Gastrocnemius medialis (tissue), 4 donors: Measurements from ENCODE around the gene SYTL1. TPM values are rescaled to one million over a fixed set of nuclear protein-coding genes. Genes with fewer than 3 reads are reported as not detected.
A peak's percentile ranks its signal among the peaks of the same experiment; 100 is the strongest.

Experiments
- ATAC-seq, 2 donors: fragments of 150-250 bp; one replicate each; pipeline ENCODE4 v1.9.1; 2016
- DNase-seq, 2 donors: peaks; one replicate each; pipeline ENCODE4 v3.0.0-alpha.2; 2019
- H3K27ac ChIP-seq, 4 donors: fragments of 200-600 bp; sonication (generic); 1 replicate in 1 of 4; 2 replicates in 3 of 4; pipeline ENCODE4 v1.5.1; 2016 to 2018; ENCODE audit warnings: mild to moderate bottlenecking in 2 of 4, moderate library complexity in 1 of 4
- H3K27me3 ChIP-seq, 3 donors: fragments of 200-600 bp; sonication (generic) in 2 of 3; 1 replicate in 1 of 3; 2 replicates in 2 of 3; pipeline versions ENCODE4 v1.5.1 to v1.6.0; 2016 to 2019; ENCODE audit warnings: mild to moderate bottlenecking in 1 of 3, moderate library complexity in 1 of 3
- H3K36me3 ChIP-seq, 2 donors: fragments of 200-600 bp; sonication (generic) in 1 of 2; one replicate each; pipeline ENCODE4 v1.5.1; 2017 to 2018
- H3K4me1 ChIP-seq, 2 donors: fragments of 200-600 bp; sonication (generic) in 1 of 2; one replicate each; pipeline ENCODE4 v1.5.1; 2016 to 2017; ENCODE audit warnings: mild to moderate bottlenecking in 2 of 2
- H3K4me3 ChIP-seq, 4 donors: fragments of 200-600 bp; sonication (generic) in 3 of 4; 1 replicate in 1 of 4; 2 replicates in 3 of 4; pipeline ENCODE4 v1.5.1; 2016 to 2019; ENCODE audit warnings: mild to moderate bottlenecking in 2 of 4
- H3K9me3 ChIP-seq, 3 donors: fragments of 200-600 bp; sonication (generic) in 2 of 3; 1 replicate in 1 of 3; 2 replicates in 2 of 3; pipeline ENCODE4 v1.5.1; 2016 to 2019
- POLR2A ChIP-seq, 2 donors: fragments of 450-650 bp; IDR thresholded peaks; one replicate each; pipeline ENCODE4 v1.6.1; 2017; ENCODE audit warnings: antibody characterized with exemption in 2 of 2, mild to moderate bottlenecking in 2 of 2, moderate library complexity in 2 of 2
- in situ Hi-C, 4 donors: fragments of 200-750 bp; cut with MboI; loops; one replicate each; pipeline versions ENCODE4 v1.15.0 to v1.8.0; 2017; ENCODE audit warnings: low sequenced_read_pairs in 4 of 4
- intact Hi-C: fragments of 100-400 bp; cut with DNase I; formaldehyde crosslinking; loops from one replicate; pipeline ENCODE4 v1.15.1; 2023; ENCODE audit warnings: low total_unique reads
- total RNA-seq, 4 donors: library from RNA; depleted of rRNA; stranded (reverse); fragments of >200 nt; gene quantifications; one replicate each; pipeline versions ENCODE4 v1.1.0 to v1.2.3, GENCODE V29; 2016
- TF ChIP-seq, protein P1 (sequence below), 5 experiments: fragments of 450-650 bp in 3 of 5; fragments of 200-600 bp in 2 of 5; sonication (generic) in 2 of 5; IDR thresholded peaks in 4 of 5; conservative IDR thresholded peaks in 1 of 5; 1 replicate in 4 of 5; 2 replicates in 1 of 5; pipeline ENCODE4 v1.5.1; 2016 to 2019; ENCODE audit warnings: antibody characterized with exemption in 5 of 5, mild to moderate bottlenecking in 3 of 5, moderate library complexity in 3 of 5

The SYTL1 gene
- total RNA-seq, 4 donors from 2014 or later: 0.66 TPM; not detected in 3

DNA sequence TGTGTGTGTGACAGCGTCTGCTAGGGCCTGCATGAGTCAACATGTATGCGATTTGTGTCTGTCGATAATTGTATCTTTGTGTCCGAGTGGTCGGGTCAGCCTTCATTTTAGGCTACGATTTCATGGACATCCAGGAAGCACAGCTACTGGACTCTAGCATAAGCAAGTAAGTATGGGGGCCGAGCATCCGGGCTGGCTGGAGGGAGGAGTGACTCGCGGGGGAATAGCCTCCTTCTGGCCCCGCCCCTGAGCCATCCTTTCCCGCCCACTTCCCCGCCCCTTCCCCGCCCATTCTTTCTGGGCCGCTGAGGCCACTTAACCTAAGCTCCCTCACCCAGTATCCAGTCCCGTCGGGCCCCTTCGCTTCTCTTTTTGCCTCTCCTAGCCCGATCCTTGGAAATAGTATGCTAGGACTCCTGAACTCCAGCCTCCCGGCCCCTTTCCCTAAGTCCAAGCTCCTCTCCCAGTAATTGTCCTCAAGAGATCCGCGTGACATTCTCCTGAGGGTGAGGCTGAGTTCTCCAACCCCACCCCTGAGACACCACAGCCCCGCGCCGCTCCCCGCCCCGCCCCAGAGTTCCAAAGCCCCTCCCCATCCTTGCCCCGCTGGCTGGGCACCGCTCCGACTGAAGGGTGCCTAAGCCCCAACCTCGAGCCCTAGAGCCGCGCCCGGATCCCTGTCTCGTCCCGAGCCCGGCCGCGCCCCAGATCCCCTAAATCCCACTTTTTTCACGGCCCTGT lies 23.7 kb downstream of the SYTL1 start:
- Histone ChIP-seq H3K4me3 (peak overlapping the region; percentile 71 to 95 (median 77)), H3K9me3 (no peaks in the 10 kb centered on the region), H3K27ac (peak overlapping the region; percentile 91 to 99 (median 96)), H3K27me3 (no peaks in the 10 kb centered on the region), H3K36me3 (peaks cover 0 to 28% of the 10 kb centered on the region in 2 donors), H3K4me1 (peaks cover 22 to 23% of the 10 kb centered on the region in 2 donors)
- in situ Hi-C loops (no loop called here), intact Hi-C loops (loop anchor here (1.0 to 2.0 kb wide), 5 partner anchors 23 to 131 kb away; partner anchors contain the start of genes GPR3, TMEM222 and WDTC1)
- peak; percentile 79 to 80 for ATAC-seq
- TF ChIP-seq, protein P1, sequence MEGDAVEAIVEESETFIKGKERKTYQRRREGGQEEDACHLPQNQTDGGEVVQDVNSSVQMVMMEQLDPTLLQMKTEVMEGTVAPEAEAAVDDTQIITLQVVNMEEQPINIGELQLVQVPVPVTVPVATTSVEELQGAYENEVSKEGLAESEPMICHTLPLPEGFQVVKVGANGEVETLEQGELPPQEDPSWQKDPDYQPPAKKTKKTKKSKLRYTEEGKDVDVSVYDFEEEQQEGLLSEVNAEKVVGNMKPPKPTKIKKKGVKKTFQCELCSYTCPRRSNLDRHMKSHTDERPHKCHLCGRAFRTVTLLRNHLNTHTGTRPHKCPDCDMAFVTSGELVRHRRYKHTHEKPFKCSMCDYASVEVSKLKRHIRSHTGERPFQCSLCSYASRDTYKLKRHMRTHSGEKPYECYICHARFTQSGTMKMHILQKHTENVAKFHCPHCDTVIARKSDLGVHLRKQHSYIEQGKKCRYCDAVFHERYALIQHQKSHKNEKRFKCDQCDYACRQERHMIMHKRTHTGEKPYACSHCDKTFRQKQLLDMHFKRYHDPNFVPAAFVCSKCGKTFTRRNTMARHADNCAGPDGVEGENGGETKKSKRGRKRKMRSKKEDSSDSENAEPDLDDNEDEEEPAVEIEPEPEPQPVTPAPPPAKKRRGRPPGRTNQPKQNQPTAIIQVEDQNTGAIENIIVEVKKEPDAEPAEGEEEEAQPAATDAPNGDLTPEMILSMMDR (IDR thresholded peaks at IDR 0.05 in 4 of 5, conservative IDR thresholded peaks at IDR 0.05 in 1 of 5): no peak
- TF ChIP-seq POLR2A (IDR thresholded peaks at IDR 0.05): peak; percentile 57 to 64
- DNase-seq: peak; percentile 82 to 88

DNA sequence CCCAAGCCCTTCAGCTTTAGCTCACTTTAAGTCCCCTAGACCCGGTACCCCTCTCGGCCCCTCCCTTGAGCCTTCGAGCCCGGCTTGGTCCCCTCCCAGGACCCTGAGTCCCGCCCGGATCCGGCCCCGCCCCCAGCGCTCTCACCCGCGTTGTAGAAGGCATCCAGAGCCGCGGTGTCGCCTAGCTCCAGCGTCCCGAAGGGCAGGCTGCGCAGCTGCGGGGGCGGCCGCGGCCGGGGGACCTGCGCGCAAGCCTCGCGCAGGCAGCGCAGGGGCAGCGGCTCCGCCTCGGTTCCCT lies 24.2 kb downstream of the SYTL1 start:
- Histone ChIP-seq H3K9me3 (no peaks in the 10 kb centered on the region), H3K4me1 (peaks cover 22 to 23% of the 10 kb centered on the region in 2 donors), H3K27ac (peak overlapping the region; percentile 91 to 99 (median 96)), H3K36me3 (peaks cover 0 to 24% of the 10 kb centered on the region in 2 donors), H3K27me3 (no peaks in the 10 kb centered on the region), H3K4me3 (peak overlapping the region; percentile 71 to 95 (median 77))
- in situ Hi-C loops (no loop called here), intact Hi-C loops (loop anchor here (2.0 kb wide), 2 partner anchors 23 to 65 kb away; no protein-coding TSS in a partner anchor)
- TF ChIP-seq POLR2A (IDR thresholded peaks at IDR 0.05): no peak
- TF ChIP-seq, protein P1 (IDR thresholded peaks at IDR 0.05 in 4 of 5, conservative IDR thresholded peaks at IDR 0.05 in 1 of 5): no peak
- ATAC-seq (peak; percentile 54 to 61), DNase-seq (peak; percentile 58 to 74)

DNA sequence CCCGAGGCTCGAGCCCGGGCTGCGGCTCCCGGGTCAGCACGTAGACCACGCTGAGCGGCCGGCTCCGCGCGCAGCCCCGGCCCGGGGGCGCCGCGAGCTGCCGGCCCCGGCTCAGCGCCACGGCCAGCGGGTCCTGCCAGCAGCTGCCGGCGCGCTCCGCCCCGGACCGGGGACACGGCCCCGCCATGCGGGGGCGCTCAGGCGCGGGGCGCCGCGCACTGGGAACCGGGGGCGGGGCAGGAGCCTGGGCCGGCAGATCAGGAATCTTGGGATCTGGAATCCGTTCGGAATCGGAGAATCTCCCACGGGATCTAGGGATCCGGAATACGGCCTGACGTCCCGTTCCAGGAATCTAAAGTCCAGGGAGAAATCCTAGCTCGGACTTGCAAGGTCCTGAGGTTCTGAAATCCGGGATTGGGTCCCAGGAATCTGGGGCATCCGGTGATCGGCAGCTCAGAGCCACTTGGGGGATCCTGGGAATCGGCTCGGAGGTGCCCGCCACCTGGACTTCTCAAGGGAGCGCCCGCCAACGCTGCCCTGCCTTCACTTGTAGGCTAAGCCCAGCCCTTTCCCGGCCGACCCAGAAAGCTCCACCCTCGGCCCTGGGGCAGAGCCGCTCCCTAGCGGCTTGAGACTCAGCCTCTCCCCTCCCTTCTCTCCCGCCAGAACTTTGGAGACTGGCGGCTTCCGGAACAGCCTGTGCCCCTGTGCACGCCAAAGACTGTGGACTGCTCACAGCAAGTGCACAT lies 24.8 kb downstream of the SYTL1 start, which contains the start of gene MAP3K6:
TSS of gene MAP3K6 (minus strand) at position 551 of the 749 bp plus-strand sequence. CDS start at position 187, 364 bp downstream.
- Histone ChIP-seq H3K4me1 (peaks cover 22 to 23% of the 10 kb centered on the region in 2 donors), H3K4me3 (peak within 1 kb of the TSS; percentile 71 to 95 (median 80)), H3K9me3 (no peaks in the 10 kb centered on the region), H3K27ac (peak within 1 kb of the TSS; percentile 91 to 99 (median 96)), H3K27me3 (no peaks in the 10 kb centered on the region), H3K36me3 (peaks cover 0 to 19% of the 10 kb centered on the region in 2 donors)
- peak; percentile 83 for DNase-seq
- TF ChIP-seq, protein P1 (IDR thresholded peaks at IDR 0.05 in 4 of 5, conservative IDR thresholded peaks at IDR 0.05 in 1 of 5): peak; percentile 8 to 35 (median 31)
- TF ChIP-seq POLR2A (IDR thresholded peaks at IDR 0.05): peak; percentile 59 to 64
- peak; percentile 68 to 76 for ATAC-seq
- intact Hi-C loops (loop anchor here (2.0 kb wide), 2 partner anchors 22 to 66 kb away; no protein-coding TSS in a partner anchor), in situ Hi-C loops (no loop called here)

DNA sequence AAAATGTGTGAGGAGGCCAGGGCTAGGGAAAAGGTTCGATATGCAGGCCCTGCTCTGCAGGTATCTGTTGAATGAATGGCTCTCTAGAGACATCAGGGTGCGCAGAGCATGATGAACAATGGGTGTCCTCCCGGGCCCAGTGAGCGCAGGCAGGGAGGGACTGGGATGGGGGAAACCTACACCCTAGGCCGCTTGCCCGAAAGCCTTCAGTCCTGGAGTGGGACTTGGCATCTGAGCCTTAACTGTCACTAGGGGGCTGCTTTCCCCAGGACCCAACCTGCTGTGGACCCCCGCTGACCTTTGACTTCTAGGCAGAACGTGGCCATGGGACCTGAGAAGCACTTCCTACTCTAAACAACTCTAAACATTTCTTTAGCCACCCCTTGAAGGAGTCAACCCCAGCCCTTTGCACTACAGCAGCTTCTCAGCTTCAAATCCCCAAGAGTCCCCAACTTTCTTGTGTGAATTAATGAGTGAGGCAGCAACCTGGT lies 25.4 kb downstream of the SYTL1 start:
- ATAC-seq (no peak), DNase-seq (no peak)
- in situ Hi-C loops (no loop called here), intact Hi-C loops (loop anchor here (2.0 kb wide), 2 partner anchors 22 to 66 kb away; no protein-coding TSS in a partner anchor)
- Histone ChIP-seq H3K27me3 (no peaks in the 10 kb centered on the region), H3K36me3 (peaks cover 0 to 12% of the 10 kb centered on the region in 2 donors), H3K9me3 (no peaks in the 10 kb centered on the region), H3K27ac (peak overlapping the region; percentile 91 to 99 (median 96)), H3K4me1 (peaks cover 22 to 23% of the 10 kb centered on the region in 2 donors), H3K4me3 (peak overlapping the region; percentile 57 to 95 (median 80))
- TF ChIP-seq POLR2A (IDR thresholded peaks at IDR 0.05): no peak
- TF ChIP-seq, protein P1 (IDR thresholded peaks at IDR 0.05 in 4 of 5, conservative IDR thresholded peaks at IDR 0.05 in 1 of 5): no peak
